Neural progenitor cell (in vitro differentiated cells): Measurements from ENCODE around the gene SHISA3.

Experiments
- EZH2 ChIP-seq: fragments of 200-600 bp; sonication (generic); IDR thresholded peaks from 2 replicates; pipeline ENCODE4 v1.6.1; 2017; ENCODE audit warnings: antibody characterized with exemption, mild to moderate bottlenecking, moderate library complexity
- EZH2phosphoT487 ChIP-seq: fragments of 200-600 bp; sonication (generic); IDR thresholded peaks from 2 replicates; pipeline ENCODE4 v1.6.1; 2017; ENCODE audit warnings: antibody characterized with exemption
- TF ChIP-seq, protein P1 (sequence below): fragments of 200-600 bp; sonication (generic); IDR thresholded peaks from 2 replicates; pipeline ENCODE4 v1.5.1; 2017; ENCODE audit warnings: antibody characterized with exemption, mild to moderate bottlenecking

DNA sequence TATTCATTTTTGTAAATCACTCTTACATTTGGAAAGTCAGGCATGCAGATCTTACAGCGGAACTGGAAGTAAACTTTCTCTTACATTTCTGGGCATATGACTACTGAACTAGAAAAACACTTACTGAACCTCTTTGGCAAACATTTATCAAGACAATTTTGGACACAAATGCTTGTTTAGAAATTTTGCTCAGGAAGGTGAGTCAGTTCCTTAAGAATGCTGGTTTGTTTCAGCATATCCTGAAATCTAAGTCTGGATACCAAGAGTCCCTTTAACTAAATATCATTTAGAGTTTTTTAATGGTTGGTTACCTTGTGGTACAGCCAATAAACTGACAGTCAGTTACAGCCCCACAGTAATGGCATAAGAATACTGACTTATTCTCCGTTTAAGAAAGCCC lies 15.0 kb downstream of the SHISA3 start:
- TF ChIP-seq EZH2phosphoT487 (no peak), EZH2 (no peak)
- TF ChIP-seq, protein P1, sequence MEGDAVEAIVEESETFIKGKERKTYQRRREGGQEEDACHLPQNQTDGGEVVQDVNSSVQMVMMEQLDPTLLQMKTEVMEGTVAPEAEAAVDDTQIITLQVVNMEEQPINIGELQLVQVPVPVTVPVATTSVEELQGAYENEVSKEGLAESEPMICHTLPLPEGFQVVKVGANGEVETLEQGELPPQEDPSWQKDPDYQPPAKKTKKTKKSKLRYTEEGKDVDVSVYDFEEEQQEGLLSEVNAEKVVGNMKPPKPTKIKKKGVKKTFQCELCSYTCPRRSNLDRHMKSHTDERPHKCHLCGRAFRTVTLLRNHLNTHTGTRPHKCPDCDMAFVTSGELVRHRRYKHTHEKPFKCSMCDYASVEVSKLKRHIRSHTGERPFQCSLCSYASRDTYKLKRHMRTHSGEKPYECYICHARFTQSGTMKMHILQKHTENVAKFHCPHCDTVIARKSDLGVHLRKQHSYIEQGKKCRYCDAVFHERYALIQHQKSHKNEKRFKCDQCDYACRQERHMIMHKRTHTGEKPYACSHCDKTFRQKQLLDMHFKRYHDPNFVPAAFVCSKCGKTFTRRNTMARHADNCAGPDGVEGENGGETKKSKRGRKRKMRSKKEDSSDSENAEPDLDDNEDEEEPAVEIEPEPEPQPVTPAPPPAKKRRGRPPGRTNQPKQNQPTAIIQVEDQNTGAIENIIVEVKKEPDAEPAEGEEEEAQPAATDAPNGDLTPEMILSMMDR = no peak
